HFFc6 (cell line): ENCODE measurements around the gene LCP2. TPM values are rescaled to one million over a fixed set of nuclear protein-coding genes. Genes with fewer than 3 reads are reported as not detected.

Experiments used
- DNase-seq: peaks from one replicate; pipeline ENCODE4 v3.0.0-alpha.2; 2018
- H3K27ac Mint-ChIP-seq: 2 replicates; pipeline ENCODE4 v1.8.0; 2020; ENCODE audit warnings: mild to moderate bottlenecking, mixed read lengths
- H3K27me3 Mint-ChIP-seq: 2 replicates; pipeline ENCODE4 v1.8.0; 2021; ENCODE audit warnings: mild to moderate bottlenecking, moderate library complexity, mixed read lengths; ENCODE audit not compliant: insufficient read depth
- H3K36me3 Mint-ChIP-seq: 2 replicates; pipeline ENCODE4 v1.8.0; 2021; ENCODE audit warnings: low read depth, mixed read lengths
- H3K4me1 Mint-ChIP-seq: 2 replicates; pipeline ENCODE4 v1.8.0; 2020; ENCODE audit warnings: low read depth, mixed read lengths
- H3K4me3 Mint-ChIP-seq: 2 replicates; pipeline ENCODE4 v1.8.0; 2020; ENCODE audit warnings: mild to moderate bottlenecking, moderate library complexity, mixed read lengths
- H3K9me3 Mint-ChIP-seq: 2 replicates; pipeline ENCODE4 v1.8.0; 2020; ENCODE audit warnings: mild to moderate bottlenecking, mixed read lengths
- CTCF ChIP-seq: fragments of 200-600 bp; sonication (generic); IDR thresholded peaks from 2 replicates; pipeline ENCODE4 v1.5.0; 2021; ENCODE audit warnings: antibody characterized with exemption, mild to moderate bottlenecking
- total RNA-seq, 6 experiments: library from RNA; stranded (reverse); fragmentation: NEBNext Ultra II Directional; extraction: Animal tissue kit (Norgen Biotek cat#: 25700); gene quantifications; 2 replicates in 1 of 6; 3 replicates in 5 of 6; pipeline ENCODE4 v1.2.3, GENCODE V29; 2021

Gene LCP2
- total RNA-seq, 6 experiments from 2014 or later: not detected

DNA sequence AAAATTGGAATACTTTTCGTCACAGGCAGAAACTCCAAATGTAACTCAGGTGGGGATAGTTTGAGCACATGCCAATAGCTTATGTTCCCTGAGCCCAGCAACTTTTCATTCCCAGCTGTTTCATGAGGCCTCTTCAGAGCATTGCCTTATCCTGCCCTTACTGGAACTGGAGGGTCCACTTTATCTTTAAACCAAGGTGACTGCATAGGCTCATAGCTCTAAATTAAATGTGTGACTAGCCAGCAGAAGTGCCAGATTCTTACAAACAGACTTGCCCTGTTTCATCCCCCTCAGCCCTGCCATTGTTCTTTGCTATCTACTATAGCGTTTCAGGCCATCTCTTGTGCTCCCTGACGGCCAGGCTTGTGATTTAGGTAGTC lies 8.1 kb upstream of the LCP2 start:
- Mint-ChIP-seq H3K4me1 (no peaks in the 10 kb centered on the region), H3K27ac (no peak overlapping the region), H3K36me3 (no peaks in the 10 kb centered on the region; the same call in 1 of the 2 replicates), H3K27me3 (peaks cover 3% of the 10 kb centered on the region; the same call in 1 of the 2 replicates), H3K4me3 (no peak overlapping the region), H3K9me3 (peaks cover 30% of the 10 kb centered on the region)
- no peak for TF ChIP-seq CTCF
- DNase-seq: no peak

DNA sequence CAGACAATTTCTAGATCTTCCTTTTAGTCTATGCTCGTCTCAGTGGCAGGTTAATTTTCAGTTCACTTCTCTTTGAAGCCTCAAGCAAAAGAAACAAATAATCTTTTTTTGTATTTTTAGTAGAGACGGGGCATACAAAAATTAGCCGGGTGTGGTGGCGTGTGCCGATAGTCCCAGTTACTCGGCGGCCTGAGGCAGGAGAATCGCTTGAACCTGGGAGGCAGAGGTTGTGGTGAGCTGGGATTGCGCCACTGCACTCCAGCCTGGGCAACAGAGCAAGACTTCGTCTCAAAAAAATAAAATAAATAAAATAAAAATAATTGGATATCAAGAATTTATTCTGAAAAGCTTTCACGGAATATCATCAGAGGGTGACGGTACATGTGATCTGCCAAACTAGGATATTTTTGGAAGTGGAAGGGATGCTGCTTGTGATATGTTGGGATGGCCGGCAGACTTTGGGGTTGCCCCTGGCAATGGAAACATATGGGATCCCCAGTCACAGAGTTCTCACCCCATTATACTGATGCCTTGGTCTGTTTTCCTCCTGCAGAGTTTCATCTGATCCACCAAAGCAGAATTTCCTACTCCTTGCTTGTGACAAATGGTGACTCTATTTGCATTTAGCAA lies 7.6 kb upstream of the LCP2 start:
- no peak for TF ChIP-seq CTCF
- DNase-seq: no peak
- H3K27me3 Mint-ChIP-seq: peaks cover 3% of the 10 kb centered on the region; the same call in 1 of the 2 replicates
- no peak overlapping the region for H3K27ac Mint-ChIP-seq
- no peaks in the 10 kb centered on the region for H3K4me1 Mint-ChIP-seq
- H3K4me3 Mint-ChIP-seq: no peak overlapping the region
- H3K9me3 Mint-ChIP-seq: peaks cover 30% of the 10 kb centered on the region
- no peaks in the 10 kb centered on the region; the same call in 1 of the 2 replicates for H3K36me3 Mint-ChIP-seq

- no peak overlapping the region for H3K4me3 Mint-ChIP-seq
- H3K36me3 Mint-ChIP-seq: no peaks in the 10 kb centered on the region; the same call in 1 of the 2 replicates
- no peak overlapping the region for H3K27ac Mint-ChIP-seq
- H3K4me1 Mint-ChIP-seq: no peaks in the 10 kb centered on the region
- H3K9me3 Mint-ChIP-seq: peaks cover 30% of the 10 kb centered on the region
- no peak for TF ChIP-seq CTCF
- peaks cover 3% of the 10 kb centered on the region; the same call in 1 of the 2 replicates for H3K27me3 Mint-ChIP-seq
- no peak for DNase-seq
Measured at GRCh38 chr5:170303549-170303948, 6.0 kb upstream of the LCP2 start.

GRCh38 chr5:170302653-170303501 lies 5.3 kb upstream of the LCP2 start:
- Mint-ChIP-seq H3K27ac (no peak overlapping the region), H3K27me3 (peaks cover 3% of the 10 kb centered on the region; the same call in 1 of the 2 replicates), H3K36me3 (no peaks in the 10 kb centered on the region; the same call in 1 of the 2 replicates), H3K4me1 (no peaks in the 10 kb centered on the region), H3K4me3 (no peak overlapping the region), H3K9me3 (peaks cover 30% of the 10 kb centered on the region)
- no peak for TF ChIP-seq CTCF
- DNase-seq: no peak

GRCh38 chr5:170301981-170302652 lies 4.5 kb upstream of the LCP2 start:
- TF ChIP-seq CTCF: no peak
- peaks cover 3% of the 10 kb centered on the region; the same call in 1 of the 2 replicates for H3K27me3 Mint-ChIP-seq
- no peak overlapping the region for H3K27ac Mint-ChIP-seq
- no peak overlapping the region for H3K4me3 Mint-ChIP-seq
- H3K36me3 Mint-ChIP-seq: no peaks in the 10 kb centered on the region; the same call in 1 of the 2 replicates
- no peak for DNase-seq
- no peaks in the 10 kb centered on the region for H3K4me1 Mint-ChIP-seq
- H3K9me3 Mint-ChIP-seq: peaks cover 29% of the 10 kb centered on the region
